ENCODE measurements around the gene CDH13.

The CDH13 gene

DNA sequence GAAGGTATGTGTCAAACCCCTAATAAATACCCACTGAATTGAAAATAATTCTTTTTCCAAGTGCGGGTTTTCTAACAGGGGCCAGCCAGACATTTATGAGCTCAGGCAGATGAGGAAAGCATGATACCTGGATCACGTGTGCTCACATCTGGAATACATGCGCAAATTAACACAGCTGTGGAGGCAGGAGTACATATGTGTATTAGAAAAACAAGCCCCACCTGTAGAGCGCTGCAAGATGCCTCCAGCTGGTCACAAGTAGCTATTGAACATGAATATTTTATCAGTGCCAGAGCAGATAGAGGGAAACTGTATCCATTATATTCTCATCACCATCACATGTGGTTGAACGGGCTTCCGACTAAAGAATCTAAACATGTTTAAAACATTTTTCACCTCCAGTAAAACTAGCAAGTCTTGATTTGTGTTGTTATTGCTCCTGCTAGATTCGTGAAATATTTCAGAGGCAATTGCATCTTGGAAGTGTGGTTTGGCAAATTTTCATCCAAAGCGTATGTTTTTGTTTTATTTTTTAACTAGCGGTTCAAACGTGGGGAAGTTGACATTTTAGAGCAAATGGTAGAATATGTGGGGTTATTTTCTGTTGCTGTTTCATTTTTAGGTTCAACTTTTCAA lies 482.8 kb downstream of the CDH13 start:
- no peaks in the 10 kb centered on the region for H3K36me3 ChIP-seq (ENCODE audit: insufficient read depth, low read length)
- H3K27ac ChIP-seq (ENCODE audit: low read length), result no peak overlapping the region
- H3K27me3 ChIP-seq (ENCODE audit: insufficient read depth, low read length, poor library complexity), result peaks cover 21% of the 10 kb centered on the region
- TF ChIP-seq, protein P1, sequence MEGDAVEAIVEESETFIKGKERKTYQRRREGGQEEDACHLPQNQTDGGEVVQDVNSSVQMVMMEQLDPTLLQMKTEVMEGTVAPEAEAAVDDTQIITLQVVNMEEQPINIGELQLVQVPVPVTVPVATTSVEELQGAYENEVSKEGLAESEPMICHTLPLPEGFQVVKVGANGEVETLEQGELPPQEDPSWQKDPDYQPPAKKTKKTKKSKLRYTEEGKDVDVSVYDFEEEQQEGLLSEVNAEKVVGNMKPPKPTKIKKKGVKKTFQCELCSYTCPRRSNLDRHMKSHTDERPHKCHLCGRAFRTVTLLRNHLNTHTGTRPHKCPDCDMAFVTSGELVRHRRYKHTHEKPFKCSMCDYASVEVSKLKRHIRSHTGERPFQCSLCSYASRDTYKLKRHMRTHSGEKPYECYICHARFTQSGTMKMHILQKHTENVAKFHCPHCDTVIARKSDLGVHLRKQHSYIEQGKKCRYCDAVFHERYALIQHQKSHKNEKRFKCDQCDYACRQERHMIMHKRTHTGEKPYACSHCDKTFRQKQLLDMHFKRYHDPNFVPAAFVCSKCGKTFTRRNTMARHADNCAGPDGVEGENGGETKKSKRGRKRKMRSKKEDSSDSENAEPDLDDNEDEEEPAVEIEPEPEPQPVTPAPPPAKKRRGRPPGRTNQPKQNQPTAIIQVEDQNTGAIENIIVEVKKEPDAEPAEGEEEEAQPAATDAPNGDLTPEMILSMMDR (IDR thresholded peaks at IDR 0.05; ENCODE audit: borderline replicate concordance, extremely low read depth, low read length, poor library complexity, severe bottlenecking), result no peak
- TF ChIP-seq EZH2 (IDR thresholded peaks at IDR 0.05; ENCODE audit: borderline replicate concordance, low read depth, low read length, severe bottlenecking), result no peak
- H3K4me1 ChIP-seq (ENCODE audit: insufficient read depth, low read length), result no peaks in the 10 kb centered on the region
- no peak overlapping the region for H3K4me2 ChIP-seq (ENCODE audit: insufficient read depth, low read length)
- ATAC-seq (ENCODE audit: insufficient read depth, low read depth), result no peak
- DNase-seq, result no peak
- no peak overlapping the region for H3K9ac ChIP-seq (ENCODE audit: low read depth, low read length)
- no peaks in the 10 kb centered on the region for H4K20me1 ChIP-seq (ENCODE audit: insufficient read depth, low read length)
- H3K4me3 ChIP-seq (ENCODE audit: low read depth in 1 of 2, low read length in 2 of 2), result no peak overlapping the region
- no peak overlapping the region for H2AFZ ChIP-seq (ENCODE audit: low read depth, low read length)
- H3K9me3 ChIP-seq (ENCODE audit: insufficient read depth, low read length, severe bottlenecking), result no peaks in the 10 kb centered on the region
- H3K79me2 ChIP-seq (ENCODE audit: insufficient read depth, low read length), result no peaks in the 10 kb centered on the region

DNA sequence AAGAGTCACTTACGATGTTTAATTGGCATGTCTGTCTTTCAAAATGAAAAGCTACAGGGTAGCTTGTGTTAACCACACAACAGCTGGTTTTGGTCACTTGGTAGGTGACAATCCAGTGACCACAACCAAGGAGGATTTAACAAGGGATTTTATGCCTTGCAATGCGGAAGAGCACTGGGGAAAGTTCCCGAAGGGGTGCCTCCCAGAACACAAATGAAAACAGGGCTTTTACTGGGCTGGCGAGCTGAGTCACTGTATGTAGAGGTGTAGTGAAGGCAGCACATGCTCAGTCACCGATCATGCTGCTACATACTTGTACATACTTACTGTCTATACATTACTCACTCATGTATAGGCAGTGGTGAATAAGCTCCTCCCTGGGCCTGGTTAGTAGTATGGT lies 483.5 kb downstream of the CDH13 start:
- Histone ChIP-seq H3K27ac (ENCODE audit: low read length) (no peak overlapping the region), H3K79me2 (ENCODE audit: insufficient read depth, low read length) (no peaks in the 10 kb centered on the region), H2AFZ (ENCODE audit: low read depth, low read length) (no peak overlapping the region), H3K4me3 (ENCODE audit: low read depth in 1 of 2, low read length in 2 of 2) (no peak overlapping the region), H3K36me3 (ENCODE audit: insufficient read depth, low read length) (no peaks in the 10 kb centered on the region), H3K4me2 (ENCODE audit: insufficient read depth, low read length) (no peak overlapping the region), H3K4me1 (ENCODE audit: insufficient read depth, low read length) (no peaks in the 10 kb centered on the region), H4K20me1 (ENCODE audit: insufficient read depth, low read length) (no peaks in the 10 kb centered on the region), H3K9ac (ENCODE audit: low read depth, low read length) (no peak overlapping the region), H3K27me3 (ENCODE audit: insufficient read depth, low read length, poor library complexity) (peaks cover 27% of the 10 kb centered on the region), H3K9me3 (ENCODE audit: insufficient read depth, low read length, severe bottlenecking) (no peaks in the 10 kb centered on the region)
- DNase-seq, result no peak
- TF ChIP-seq, protein P1 (IDR thresholded peaks at IDR 0.05; ENCODE audit: borderline replicate concordance, extremely low read depth, low read length, poor library complexity, severe bottlenecking), result no peak
- no peak for TF ChIP-seq EZH2 (IDR thresholded peaks at IDR 0.05; ENCODE audit: borderline replicate concordance, low read depth, low read length, severe bottlenecking)
- no peak for ATAC-seq (ENCODE audit: insufficient read depth, low read depth)

DNA sequence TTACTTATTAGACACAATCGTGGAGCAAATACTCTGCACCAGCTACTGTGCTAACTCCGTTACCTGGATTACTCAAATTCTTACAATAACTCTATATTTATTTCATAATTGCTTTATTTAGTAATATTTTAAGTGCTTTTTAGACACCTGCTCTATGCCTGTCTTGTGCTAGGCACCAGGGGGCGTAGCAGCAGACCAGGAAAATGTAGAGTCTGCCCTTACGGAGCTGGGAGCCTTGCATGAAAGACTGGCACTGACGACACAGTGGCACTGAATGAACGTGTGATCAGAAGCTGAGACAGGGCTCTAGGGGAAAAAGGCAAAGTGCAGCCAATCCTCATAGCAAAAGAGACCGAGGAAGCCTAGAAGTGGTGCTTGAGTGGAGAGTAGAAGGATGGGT lies 486.5 kb downstream of the CDH13 start:
- no peaks in the 10 kb centered on the region for H3K9me3 ChIP-seq (ENCODE audit: insufficient read depth, low read length, severe bottlenecking)
- DNase-seq, result peak; percentile 49
- no peak overlapping the region for H3K9ac ChIP-seq (ENCODE audit: low read depth, low read length)
- no peaks in the 10 kb centered on the region for H3K36me3 ChIP-seq (ENCODE audit: insufficient read depth, low read length)
- no peak overlapping the region for H2AFZ ChIP-seq (ENCODE audit: low read depth, low read length)
- TF ChIP-seq, protein P1 (IDR thresholded peaks at IDR 0.05; ENCODE audit: borderline replicate concordance, extremely low read depth, low read length, poor library complexity, severe bottlenecking), result peak; percentile 69
- no peak for TF ChIP-seq EZH2 (IDR thresholded peaks at IDR 0.05; ENCODE audit: borderline replicate concordance, low read depth, low read length, severe bottlenecking)
- H3K79me2 ChIP-seq (ENCODE audit: insufficient read depth, low read length), result no peaks in the 10 kb centered on the region
- H3K27me3 ChIP-seq (ENCODE audit: insufficient read depth, low read length, poor library complexity), result peaks cover 31% of the 10 kb centered on the region
- no peak overlapping the region for H3K4me2 ChIP-seq (ENCODE audit: insufficient read depth, low read length)
- no peaks in the 10 kb centered on the region for H4K20me1 ChIP-seq (ENCODE audit: insufficient read depth, low read length)
- H3K27ac ChIP-seq (ENCODE audit: low read length), result no peak overlapping the region
- peak; percentile 80 for ATAC-seq (ENCODE audit: insufficient read depth, low read depth)
- H3K4me1 ChIP-seq (ENCODE audit: insufficient read depth, low read length), result peaks cover 6% of the 10 kb centered on the region
- H3K4me3 ChIP-seq (ENCODE audit: low read depth in 1 of 2, low read length in 2 of 2), result no peak overlapping the region
